RWPE1 (cell line): ENCODE results near the gene GAA.
"Not testable (repeated sequence)": the region's sequence is repeated elsewhere in the genome, so short reads cannot be mapped to it uniquely, and the experiment has no call there.

Experiments
- CTCF ChIA-PET: fragments of 350-600 bp; sonication (Branson Sonifier 250); formaldehyde crosslinking; extraction: SDS; loops from one replicate; lab custom pipeline; 2021; lab: Yijun Ruan, JAX
- POLR2A ChIA-PET: fragments of 400-600 bp; formaldehyde crosslinking; extraction: SDS; loops from one replicate; lab custom pipeline; 2020; ENCODE audit warnings: antibody characterized with exemption; ENCODE audit not compliant: low non-redundant PET; lab: Yijun Ruan, JAX
- DNase-seq: peaks from one replicate; pipeline ENCODE4 v3.0.0; 2012; ENCODE audit warnings: low spot score
- H3K27ac ChIP-seq: fragments of 450-650 bp; 2 replicates; pipeline ENCODE4 v1.5.1; 2017
- CTCF ChIP-seq: fragments of 450-650 bp; conservative IDR thresholded peaks from 2 replicates; pipeline ENCODE4 v1.5.1; 2017; ENCODE audit warnings: low read depth, mild to moderate bottlenecking

GAA gene

GRCh38 chr17:80152081-80152702, 50.8 kb downstream of the GAA start:
- ChIA-PET CTCF (no interaction called here), POLR2A (no interaction called here)
- no peak for TF ChIP-seq CTCF
- H3K27ac ChIP-seq, result no peak overlapping the region
- DNase-seq, result no peak

GRCh38 chr17:80153004-80153403, 51.6 kb downstream of the GAA start:
- CTCF ChIA-PET, result no interaction called here
- DNase-seq, result no peak
- no peak for TF ChIP-seq CTCF
- POLR2A ChIA-PET, result no interaction called here
- H3K27ac ChIP-seq, result no peak overlapping the region

GRCh38 chr17:80154166-80154565, 52.8 kb downstream of the GAA start:
- CTCF ChIA-PET, result interaction anchor here (0.6 kb wide), 1 partner anchor 42 kb away, joined by 3 read pairs; no protein-coding TSS in a partner anchor

GRCh38 chr17:80155600-80155999, 54.2 kb downstream of the GAA start:
- POLR2A ChIA-PET, DNase-seq, CTCF ChIA-PET, H3K27ac ChIP-seq: not testable (repeated sequence)

More at GRCh38 chr17:80154166-80154565, 52.8 kb downstream of the GAA start:
- DNase-seq, result no peak
- H3K27ac ChIP-seq, result no peak overlapping the region
- TF ChIP-seq CTCF, result no peak
- POLR2A ChIA-PET, result no interaction called here

GRCh38 chr17:80158846-80159245, 57.5 kb downstream of the GAA start:
- no peak overlapping the region for H3K27ac ChIP-seq
- no peak for TF ChIP-seq CTCF
- ChIA-PET POLR2A (no interaction called here), CTCF (no interaction called here)
- DNase-seq, result no peak

- no peak for TF ChIP-seq CTCF
- POLR2A ChIA-PET, result no interaction called here
- DNase-seq, result no peak
- CTCF ChIA-PET, result interaction anchor here (0.5 kb wide), 1 partner anchor 155 kb away, joined by 4 read pairs; no protein-coding TSS in a partner anchor
- H3K27ac ChIP-seq, result no peak overlapping the region
These were observed 59.2 kb downstream of the GAA start for GRCh38 chr17:80160536-80160935.

- TF ChIP-seq CTCF, result no peak
- no peak for DNase-seq
- H3K27ac ChIP-seq, result no peak overlapping the region
- ChIA-PET POLR2A (no interaction called here), CTCF (interaction anchor here (0.8 kb wide), 1 partner anchor 8 kb away, joined by 3 read pairs; no protein-coding TSS in a partner anchor)
These were observed 62.0 kb downstream of the GAA start for GRCh38 chr17:80163336-80163735.
